Suppressor macrophage treated with lipopolysaccharide for 4 hours (primary cell): ENCODE results near the gene GYG2.
"Not testable (repeated sequence)": the region's sequence is repeated elsewhere in the genome, so short reads cannot be mapped to it uniquely, and the experiment has no call there.

Experiments used
- DNase-seq: peaks from one replicate; pipeline ENCODE4 v3.0.0-alpha.2; 2020

Gene GYG2

GRCh38 chrX:2828344-2828958 lies at the start of gene GYG2:
GYG2 (plus strand) TSS chrX:2828930; CDS start chrX:2830189, 1,259 bp downstream.
- no peak for DNase-seq

- DNase-seq, result not testable (repeated sequence)
Observed at GRCh38 chrX:2780472-2781225, 48.1 kb upstream of the GYG2 start.

DNA sequence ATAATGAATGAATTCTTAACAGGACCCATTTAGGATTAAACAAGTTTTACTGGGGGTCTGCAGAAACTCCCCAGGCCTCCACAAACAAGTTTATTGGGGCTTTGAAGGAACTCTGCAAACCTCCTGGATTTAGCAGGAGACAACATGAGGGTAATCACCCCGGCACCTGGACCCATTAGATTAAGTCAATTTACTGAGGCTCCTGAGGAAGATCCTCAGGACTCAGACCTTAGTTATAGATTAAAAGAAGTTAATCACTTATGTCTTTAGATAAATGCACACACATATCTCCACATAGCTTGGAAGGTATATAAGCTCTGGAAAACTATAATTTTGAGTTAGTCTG lies 47.5 kb upstream of the GYG2 start:
- DNase-seq, result no peak

DNA sequence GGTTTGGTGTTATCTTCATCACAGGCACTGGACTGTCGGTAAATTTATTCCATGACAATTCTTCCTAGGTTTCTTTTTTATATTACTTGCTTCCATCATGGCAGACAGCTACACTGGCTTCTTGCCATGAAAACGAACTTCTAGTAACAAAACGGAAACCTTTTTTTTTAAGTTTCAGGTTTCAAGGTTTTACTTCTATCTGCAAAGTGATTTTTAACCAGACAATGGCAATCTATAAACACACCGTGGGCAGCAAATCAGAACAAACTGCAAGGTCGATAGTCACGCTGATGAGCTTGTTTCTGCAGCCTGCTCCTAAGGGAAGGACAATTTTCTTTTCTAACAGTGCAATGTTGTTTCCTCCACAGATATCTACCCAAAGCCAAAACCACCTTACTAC lies 47.0 kb upstream of the GYG2 start:
- DNase-seq, result no peak

DNA sequence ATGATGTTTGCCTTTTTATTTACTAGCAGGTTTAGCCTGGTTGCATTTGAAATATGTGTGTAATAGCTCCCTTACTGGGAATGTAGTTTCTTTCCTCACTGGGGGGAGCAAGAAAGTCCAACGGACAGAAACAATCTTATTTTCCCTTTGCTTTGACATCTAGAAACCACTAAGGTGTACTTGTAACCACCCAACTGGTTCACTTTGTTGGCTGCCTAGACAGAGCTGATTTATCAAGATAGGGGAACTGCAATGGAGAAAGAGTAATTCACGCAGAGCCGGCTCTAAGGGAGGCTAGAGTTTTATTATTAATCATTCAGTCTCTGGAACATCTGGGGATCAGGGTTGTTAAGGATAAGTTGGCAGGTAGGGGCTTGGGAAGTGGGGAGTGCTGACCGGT lies 46.6 kb upstream of the GYG2 start:
- DNase-seq, result no peak

DNA sequence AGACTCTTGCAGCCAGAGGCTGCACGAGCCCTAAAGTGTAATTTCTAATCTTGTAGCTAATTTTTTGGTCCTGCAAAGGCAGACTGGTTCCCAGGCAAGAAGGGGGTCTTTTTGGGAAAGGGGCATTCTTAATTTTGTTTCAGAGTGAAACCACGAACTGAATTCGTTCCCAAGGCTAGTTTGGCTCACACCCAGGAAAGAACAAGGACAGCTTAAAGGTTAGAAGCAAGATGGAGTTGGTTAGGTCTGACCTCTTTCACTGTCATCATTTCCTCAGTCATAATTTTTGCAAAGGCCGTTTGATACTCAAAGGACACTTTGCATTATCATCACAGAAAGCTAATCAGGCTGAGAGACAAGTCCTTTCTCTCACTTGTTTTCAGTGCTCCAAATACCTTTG lies 46.0 kb upstream of the GYG2 start:
- no peak for DNase-seq

DNA sequence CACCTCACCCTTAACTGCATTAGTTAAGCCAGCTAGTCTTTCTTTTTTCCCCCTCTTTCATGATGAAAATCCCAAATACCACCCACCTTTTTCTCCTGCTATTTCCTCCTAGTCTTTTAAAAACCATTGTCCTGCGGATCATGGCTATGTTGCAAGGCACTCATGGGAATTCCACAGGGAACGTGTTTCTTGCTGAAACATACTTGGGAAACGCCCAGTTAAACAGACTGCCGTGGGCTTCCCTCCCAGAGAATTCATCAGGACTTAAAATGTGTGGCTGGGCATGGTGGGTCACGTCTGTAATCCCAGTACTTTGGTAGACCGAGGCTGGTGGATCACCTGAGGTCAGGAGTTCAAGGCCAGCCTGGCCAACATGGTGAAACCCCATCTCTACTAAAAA lies 44.7 kb upstream of the GYG2 start:
- no peak for DNase-seq

DNA sequence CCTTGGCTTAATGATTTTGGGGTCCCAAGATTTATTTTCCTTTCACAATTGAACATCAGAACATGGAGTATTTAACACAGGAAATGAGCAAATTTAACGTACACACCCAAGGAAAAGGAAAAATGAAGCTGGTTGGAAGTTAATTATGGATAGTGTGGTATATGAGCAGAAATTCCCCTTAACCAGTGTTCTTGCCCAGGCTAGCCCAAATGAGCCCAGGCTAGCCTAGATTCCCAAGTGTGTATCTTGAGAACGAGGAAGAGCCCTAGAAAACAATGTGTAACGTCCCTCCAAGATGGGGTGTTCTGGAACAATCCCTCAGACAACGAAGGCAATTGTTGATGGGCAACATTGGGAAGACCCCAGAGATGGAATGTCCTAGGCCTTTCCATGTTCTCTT lies 43.2 kb upstream of the GYG2 start:
- DNase-seq, result no peak

DNA sequence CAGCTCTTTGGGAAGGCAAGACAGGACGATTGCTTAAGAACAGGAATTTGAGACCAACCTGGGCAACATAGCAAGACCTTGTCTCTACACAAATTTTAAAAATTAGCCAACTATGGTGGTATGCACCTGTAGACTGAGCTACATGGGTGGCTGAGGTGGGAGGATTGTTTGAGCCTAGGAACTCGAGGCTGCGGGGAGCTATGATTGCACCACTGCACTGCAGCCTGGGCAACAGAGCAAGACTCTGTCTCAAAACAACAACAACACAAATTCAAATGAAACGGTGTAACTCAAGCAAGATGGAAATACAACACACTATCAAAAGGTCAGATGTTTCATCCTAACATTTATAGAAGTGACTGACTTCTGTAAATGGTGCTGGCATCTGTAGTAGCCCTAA lies 39.8 kb upstream of the GYG2 start:
- DNase-seq, result peak; percentile 28

DNA sequence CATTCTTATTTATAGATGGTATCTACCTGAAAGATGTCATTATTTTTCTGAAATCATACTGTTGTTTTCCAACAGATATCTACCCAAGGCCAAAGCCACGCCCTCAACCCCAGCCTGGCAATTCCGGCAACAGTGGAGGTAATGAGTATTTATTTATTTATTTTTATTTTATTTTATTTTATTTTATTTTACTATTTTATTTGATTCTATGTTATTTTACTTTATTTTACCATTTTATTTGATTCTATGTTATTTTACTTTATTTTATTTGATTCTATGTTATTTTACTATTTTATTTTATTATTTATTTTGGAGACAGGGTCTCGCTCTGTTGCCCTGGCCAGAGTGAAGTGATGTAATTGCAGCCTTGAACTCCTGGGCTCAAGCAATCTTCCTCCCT lies 39.2 kb upstream of the GYG2 start:
- DNase-seq, result no peak

GRCh38 chrX:2793752-2794151 lies 35.0 kb upstream of the GYG2 start:
- DNase-seq, result no peak

- DNase-seq, result no peak
Observed at GRCh38 chrX:2794336-2794735, 34.4 kb upstream of the GYG2 start.

- DNase-seq, result peak; percentile 5
Observed at GRCh38 chrX:2796808-2797207, 31.9 kb upstream of the GYG2 start.

- no peak for DNase-seq
Observed at GRCh38 chrX:2799369-2799768, 29.4 kb upstream of the GYG2 start.

DNA sequence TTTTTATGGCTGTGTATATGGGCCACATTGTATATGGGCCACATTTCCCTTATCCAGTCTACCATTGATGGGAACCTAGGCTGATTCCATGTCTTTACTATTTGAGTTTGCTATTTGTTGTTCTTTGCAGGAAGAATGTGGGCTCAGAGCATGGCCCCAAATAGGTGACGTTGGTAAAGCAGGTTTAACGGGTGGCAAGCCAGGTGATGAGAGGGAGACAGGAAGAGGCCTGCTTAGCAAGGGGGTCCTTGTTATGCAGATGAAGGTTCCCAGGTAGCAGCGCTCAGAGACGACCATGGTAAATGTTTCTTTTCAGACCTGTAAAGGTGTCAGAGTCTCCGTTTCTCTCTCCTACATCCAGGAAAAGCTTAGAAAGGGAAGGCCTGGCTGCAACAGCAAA lies 28.8 kb upstream of the GYG2 start:
- not testable (repeated sequence) for DNase-seq

DNA sequence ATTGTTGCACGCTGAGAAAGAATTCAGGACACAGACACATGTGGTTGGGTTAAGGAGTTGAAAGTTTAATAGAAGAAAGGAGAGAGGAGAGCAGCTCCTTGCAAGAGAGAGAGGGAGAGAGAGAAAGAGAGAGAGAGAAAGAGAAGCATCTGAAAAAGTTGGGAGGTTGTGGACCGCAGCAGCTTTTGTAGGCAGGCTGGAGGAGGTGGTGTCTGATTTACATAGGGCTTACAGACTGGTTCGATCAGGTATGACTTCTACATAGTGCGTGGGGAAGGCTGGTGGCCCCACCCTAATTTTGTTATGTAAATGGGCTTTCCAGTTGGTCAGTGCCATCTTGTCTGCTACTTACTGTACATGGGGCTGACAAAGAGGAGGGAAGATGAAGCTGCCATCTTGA lies 27.5 kb upstream of the GYG2 start:
- DNase-seq, result no peak

DNA sequence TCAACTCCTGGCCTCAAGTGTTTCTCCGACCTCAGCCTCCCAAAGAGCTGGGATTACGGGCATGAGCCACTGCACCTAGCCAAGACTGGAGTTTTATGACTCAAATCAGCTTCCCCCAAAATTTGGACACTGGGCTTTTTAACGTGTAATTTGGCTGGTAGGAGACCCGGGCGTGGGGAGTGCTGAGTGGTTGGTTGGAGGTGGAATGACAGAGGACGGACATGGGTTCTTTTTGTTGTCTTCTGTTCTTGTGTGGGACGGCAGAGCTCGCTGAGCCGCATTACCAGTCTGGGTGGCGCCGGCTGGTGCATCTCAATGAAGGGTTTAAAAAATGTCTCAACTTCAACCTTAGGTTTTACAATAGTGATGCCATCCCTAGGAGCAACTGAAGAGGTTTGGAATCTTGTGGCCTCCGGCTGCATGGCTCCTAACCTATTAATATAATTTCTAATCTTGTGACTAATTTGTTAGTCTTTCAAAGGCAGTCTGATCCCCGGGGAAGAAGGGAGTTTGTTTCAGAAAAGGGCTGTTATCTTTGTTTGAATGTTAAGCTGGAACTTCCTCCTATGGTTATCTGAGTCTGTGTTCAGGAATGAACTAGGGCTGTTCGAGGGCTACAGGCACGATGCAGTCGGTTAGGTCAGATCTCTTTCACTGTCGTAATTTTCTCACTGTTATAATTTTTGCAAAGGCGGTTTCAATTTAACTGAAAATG lies 26.2 kb upstream of the GYG2 start:
- not testable (repeated sequence) for DNase-seq

- not testable (repeated sequence) for DNase-seq
Observed at GRCh38 chrX:2803486-2803885, 25.2 kb upstream of the GYG2 start.

DNA sequence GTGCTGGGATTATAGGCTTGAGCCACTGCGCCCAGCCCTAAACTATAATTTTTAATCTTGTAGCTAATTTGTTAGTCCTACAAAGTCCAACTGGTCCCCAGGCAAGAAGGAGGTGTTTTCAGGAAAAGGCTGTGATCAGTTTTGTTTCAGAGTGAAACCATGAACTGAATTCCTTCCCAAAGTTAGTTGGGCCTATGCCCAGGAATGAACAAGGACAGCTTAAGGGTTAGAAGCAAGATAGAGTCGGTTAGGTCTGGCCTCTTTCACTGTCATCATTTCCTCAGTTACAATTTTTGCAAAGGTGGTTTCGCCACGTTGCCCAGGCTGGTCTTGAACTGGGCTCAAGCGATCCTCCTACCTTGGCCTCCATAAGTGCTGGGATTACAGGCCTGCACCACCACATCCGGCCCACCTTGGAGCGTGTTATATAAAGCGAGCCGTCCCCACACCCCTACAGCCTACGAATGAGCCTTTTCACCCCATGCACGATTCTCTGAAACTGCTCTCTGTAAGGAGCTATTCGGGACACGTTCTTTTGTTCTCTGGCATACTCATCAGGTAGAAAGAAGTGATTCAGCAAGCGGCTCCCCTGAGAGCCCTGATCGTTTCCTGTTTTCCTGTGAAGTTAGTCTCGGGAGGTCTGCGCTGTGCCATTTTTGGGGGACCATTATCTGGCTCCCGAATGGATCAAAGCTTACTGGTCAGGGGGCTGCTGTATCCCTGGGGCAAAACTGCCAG lies 24.5 kb upstream of the GYG2 start:
- not testable (repeated sequence) for DNase-seq

DNA sequence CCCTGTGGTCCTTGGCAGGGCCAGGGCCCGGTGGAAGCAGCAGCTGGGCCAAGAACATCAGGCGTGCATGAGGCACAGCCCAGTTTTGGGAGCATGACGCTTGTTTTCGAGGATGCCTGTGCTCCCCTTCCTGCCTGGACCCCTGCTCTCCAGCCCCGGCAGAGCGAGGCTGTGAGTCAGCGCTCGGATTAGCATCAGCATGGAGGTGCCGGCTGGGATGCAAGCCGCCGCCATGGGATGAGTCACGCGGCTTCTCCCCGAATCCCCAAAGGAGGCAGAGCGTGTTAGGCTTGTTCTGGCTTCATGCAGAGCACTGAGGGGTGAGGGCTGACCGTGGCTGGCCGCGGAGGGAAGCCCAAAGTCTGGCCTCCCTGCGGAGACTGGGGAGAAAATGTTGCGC lies 23.9 kb upstream of the GYG2 start:
- DNase-seq, result not testable (repeated sequence)

DNA sequence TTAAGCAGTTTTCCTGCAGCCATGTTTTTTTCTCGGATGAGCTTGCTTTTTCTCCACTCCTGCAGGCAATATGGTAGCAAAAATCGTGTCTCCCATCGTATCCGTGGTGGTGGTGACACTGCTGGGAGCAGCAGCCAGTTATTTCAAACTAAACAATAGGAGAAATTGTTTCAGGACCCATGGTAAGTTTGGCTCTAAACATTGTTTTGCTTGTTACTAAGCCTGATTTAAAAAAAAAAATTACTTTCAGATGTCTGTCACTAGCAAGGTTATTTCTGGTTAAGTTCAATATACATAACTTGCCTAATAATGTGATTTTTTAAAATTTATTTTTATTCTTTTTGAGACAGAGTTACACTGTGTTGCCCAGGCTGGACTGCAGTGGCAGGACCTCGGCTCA lies 17.5 kb upstream of the GYG2 start:
- DNase-seq, result no peak

DNA sequence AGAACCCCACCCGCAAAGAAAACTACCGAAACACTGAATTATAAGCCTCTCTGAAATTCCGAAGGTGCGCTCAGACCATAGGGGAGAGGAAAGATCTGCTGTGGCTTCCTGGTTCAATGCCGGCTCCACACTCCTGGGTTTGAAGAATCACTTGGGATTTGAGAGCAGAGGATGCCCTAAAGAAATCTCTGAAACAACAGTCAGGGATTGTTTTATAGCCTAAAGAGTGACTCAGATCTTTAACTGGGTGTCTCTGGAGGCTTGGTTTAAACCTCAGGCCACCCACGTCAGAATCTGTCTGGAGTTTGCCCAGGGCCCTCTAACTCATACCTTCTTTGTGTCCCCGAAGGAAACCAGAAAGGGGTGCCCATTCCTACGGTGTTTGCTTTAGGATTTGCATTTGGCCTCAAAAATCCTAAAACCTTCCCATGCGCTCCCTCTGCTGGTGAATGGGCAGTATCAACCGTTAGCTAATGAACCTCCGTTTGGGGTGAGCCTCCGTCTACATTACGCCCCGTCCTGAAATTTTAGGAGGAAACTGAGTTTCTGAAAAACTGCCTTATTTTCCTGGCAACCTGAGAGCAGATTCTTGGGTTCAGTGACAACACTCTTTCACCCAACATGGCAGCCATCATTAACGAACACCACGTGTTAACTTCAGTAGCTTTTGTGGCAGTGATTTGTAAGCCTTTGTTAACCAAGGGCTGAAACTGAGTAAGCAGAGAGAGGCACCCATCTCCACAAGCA lies 16.4 kb upstream of the GYG2 start:
- DNase-seq, result peak; percentile 41

DNA sequence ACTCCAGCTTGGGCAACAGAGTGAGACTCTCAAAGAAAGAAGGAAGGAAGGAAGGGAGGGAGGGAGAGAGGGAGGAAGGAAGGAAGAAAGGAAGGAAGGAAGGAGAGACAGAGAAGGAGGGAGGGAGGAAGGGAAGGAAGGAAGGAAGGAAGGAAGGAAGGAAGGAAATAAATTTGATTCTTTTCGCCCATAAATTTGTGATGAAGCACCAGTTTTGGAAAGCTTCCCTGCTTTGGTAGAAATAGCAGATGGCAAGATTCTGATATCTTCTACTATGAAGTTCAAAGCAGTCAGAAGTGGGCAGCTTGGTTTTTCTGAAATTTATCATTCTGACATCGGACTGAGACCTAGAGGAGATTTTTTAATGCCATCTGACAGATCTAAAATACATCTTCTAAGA lies 11.7 kb upstream of the GYG2 start:
- DNase-seq, result no peak
